B cell (primary cell): ENCODE data around the gene SFMBT2. TPM values are rescaled to one million over a fixed set of nuclear protein-coding genes. Genes with fewer than 3 reads are reported as not detected.

ENCODE experiments used
- ATAC-seq: fragments of 200-7000 bp; cut with Tn5 transposase; one replicate; pipeline ENCODE4 v1.10.0; 2021; ENCODE audit warnings: low read depth, mild to moderate bottlenecking, moderate number of reproducible peaks, moderate library complexity
- CTCF ChIA-PET: fragments of 350-600 bp; sonication (Branson Sonifier 250); formaldehyde crosslinking; loops from one replicate; lab custom pipeline; 2021; ENCODE audit warnings: antibody characterized with exemption, inconsistent platforms; lab: Charles Lee
- POLR2A ChIA-PET: fragments of 350-600 bp; sonication (Branson Sonifier 250); formaldehyde crosslinking; loops from one replicate; lab custom pipeline; 2021; ENCODE audit warnings: antibody characterized with exemption; lab: Charles Lee
- DNase-seq: peaks from one replicate; pipeline ENCODE4 v3.0.0; 2013
- H2AFZ ChIP-seq: 2 replicates; pipeline ENCODE4 v1.6.1; 2012; ENCODE audit warnings: mild to moderate bottlenecking, low read depth, low read length; ENCODE audit not compliant: insufficient read depth, poor library complexity, severe bottlenecking
- H3K27ac ChIP-seq, 2 donors: 1 replicate in 1 of 2; 2 replicates in 1 of 2; pipeline ENCODE4 v1.5.1; 2012 to 2013; ENCODE audit warnings: low read length in 2 of 2, mild to moderate bottlenecking in 2 of 2, moderate library complexity in 1 of 2
- H3K27me3 ChIP-seq, 4 experiments: fragments of 200-600 bp in 1 of 4; sonication (generic) in 1 of 4; replicated peaks in 1 of 4; 1 replicate in 2 of 4; 2 replicates in 2 of 4; pipeline versions ENCODE4 v1.6.1 to v1.7.0; 2013 to 2016; ENCODE audit warnings: low read length in 3 of 4, mild to moderate bottlenecking in 2 of 4, mixed read lengths in 1 of 4, moderate library complexity in 1 of 4; ENCODE audit not compliant: insufficient read depth in 4 of 4, control insufficient read depth in 3 of 4; ENCODE audit errors: control extremely low read depth in 1 of 4
- H3K36me3 ChIP-seq, 2 experiments: replicated peaks in 1 of 2; 1 replicate in 1 of 2; 2 replicates in 1 of 2; pipeline versions ENCODE4 v1.6.1 to v1.7.1; 2013; ENCODE audit warnings: low read length in 1 of 2; ENCODE audit not compliant: insufficient read depth in 2 of 2, control insufficient read depth in 1 of 2; ENCODE audit errors: control extremely low read depth in 1 of 2, extremely low read depth in 1 of 2
- H3K4me1 ChIP-seq, 2 donors: fragments of 200-600 bp in 1 of 2; sonication (generic) in 1 of 2; 1 replicate in 1 of 2; 2 replicates in 1 of 2; pipeline versions ENCODE4 v1.5.1 to v1.6.1; 2013 to 2017; ENCODE audit warnings: low read length in 2 of 2; ENCODE audit not compliant: control insufficient read depth in 2 of 2, insufficient read depth in 2 of 2
- H3K4me2 ChIP-seq: replicated peaks from 2 replicates; pipeline ENCODE3; 2012; ENCODE audit warnings: mild to moderate bottlenecking, low read depth, low read length; ENCODE audit not compliant: poor library complexity, severe bottlenecking
- H3K4me3 ChIP-seq, 5 experiments: fragments of 200-600 bp in 1 of 5; sonication (generic) in 1 of 5; 1 replicate in 3 of 5; 2 replicates in 2 of 5; pipeline versions ENCODE4 v1.5.1 to v1.7.0; 2011 to 2016; ENCODE audit warnings: low read length in 4 of 5, mild to moderate bottlenecking in 4 of 5, low read depth in 2 of 5, control low read depth in 1 of 5, moderate library complexity in 1 of 5; ENCODE audit not compliant: insufficient read depth in 1 of 5; ENCODE audit errors: control extremely low read depth in 1 of 5, extremely low read depth in 1 of 5
- H3K79me2 ChIP-seq: fragments of 200-600 bp; sonication (generic); one replicate; pipeline ENCODE4 v1.6.0; 2016; ENCODE audit warnings: low read length; ENCODE audit not compliant: control insufficient read depth, insufficient read depth
- H3K9ac ChIP-seq: fragments of 200-600 bp; sonication (generic); 2 replicates; pipeline ENCODE4 v1.6.1; 2017; ENCODE audit warnings: mild to moderate bottlenecking, low read length, moderate library complexity
- H3K9me3 ChIP-seq, 3 donors: one replicate each; pipeline versions ENCODE4 v1.6.1 to v1.7.1; 2013; ENCODE audit warnings: low read length in 2 of 3; ENCODE audit not compliant: control insufficient read depth in 2 of 3, insufficient read depth in 1 of 3; ENCODE audit errors: control extremely low read depth in 1 of 3
- H4K20me1 ChIP-seq: 2 replicates; pipeline ENCODE4 v1.6.0; 2012; ENCODE audit warnings: mild to moderate bottlenecking, low read length; ENCODE audit not compliant: insufficient read depth, control insufficient read depth, poor library complexity, severe bottlenecking
- H3K27ac Mint-ChIP-seq: one replicate; pipeline ENCODE4 v1.8.0; 2021; ENCODE audit warnings: mixed read lengths
- H3K27me3 Mint-ChIP-seq: one replicate; pipeline ENCODE4 v1.8.0; 2021; ENCODE audit warnings: mixed read lengths
- H3K4me1 Mint-ChIP-seq: one replicate; pipeline ENCODE4 v1.8.0; 2021; ENCODE audit warnings: mixed read lengths
- H3K4me3 Mint-ChIP-seq: one replicate; pipeline ENCODE4 v1.8.0; 2021; ENCODE audit warnings: mixed read lengths
- H3K9me3 Mint-ChIP-seq: one replicate; pipeline ENCODE4 v1.8.0; 2022; ENCODE audit warnings: mixed read lengths; ENCODE audit not compliant: insufficient read depth
- EZH2 ChIP-seq: IDR thresholded peaks from 2 replicates; pipeline ENCODE4 v1.6.1; 2012; ENCODE audit warnings: borderline replicate concordance, low read depth, mild to moderate bottlenecking, moderate library complexity, low read length; ENCODE audit not compliant: insufficient read depth, poor library complexity, severe bottlenecking
- WGBS: methylation state at CpG from one replicate; pipeline ENCODE4 v1.1.5; 2013; ENCODE audit warnings: missing lambda C conversion rate; ENCODE audit not compliant: insufficient coverage; 5-methylcytosine and 5-hydroxymethylcytosine counted together
- intact Hi-C: fragments of 100-400 bp; cut with micrococcal nuclease; formaldehyde crosslinking; loops from one replicate; pipeline ENCODE4 v1.10.0; 2022
- polyA plus RNA-seq: library from polyadenylated mRNA; depleted of rRNA; stranded (reverse); fragments of >200 nt; gene quantifications from 2 replicates; pipeline ENCODE4 v1.2.3, GENCODE V29; 2012
- total RNA-seq, 2 donors: library from RNA; stranded (reverse); fragments of 120-200 nt in 1 of 2; gene quantifications; 1 replicate in 1 of 2; 2 replicates in 1 of 2; pipeline versions ENCODE4 v1.2.3 to v1.2.4, GENCODE V29; 2013 to 2022
- TF ChIP-seq, protein P1 (sequence below): fragments of 200-600 bp; IDR thresholded peaks from one replicate; pipeline ENCODE4 v1.8.0; 2022; ENCODE audit warnings: antibody characterized with exemption, mild to moderate bottlenecking

Gene SFMBT2
- total and polyA plus RNA-seq, 2 donors (not counting 1 experiment from before 2014, with no cell fraction given): 2.3 to 24.0 TPM

DNA sequence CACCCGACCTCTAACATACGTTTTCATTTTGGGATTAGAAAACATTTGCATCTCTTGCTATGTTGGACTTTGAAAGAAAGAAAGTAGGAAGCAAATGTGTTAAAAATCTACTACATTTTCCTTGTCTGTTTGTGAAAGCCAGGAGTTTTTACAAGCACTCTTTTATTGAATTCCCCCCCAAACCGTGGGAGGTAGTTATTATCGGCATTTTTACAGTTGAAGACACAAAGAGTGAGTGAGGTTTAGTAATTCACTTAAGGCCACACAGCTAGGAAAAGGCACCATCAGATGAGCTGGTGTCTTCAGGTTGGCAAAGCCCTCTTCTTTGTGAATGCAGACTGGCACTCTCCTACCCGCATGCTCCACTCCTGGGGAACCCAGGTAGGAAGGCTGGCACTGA is 23.5 kb upstream of the SFMBT2 start:
- no peaks in the 10 kb centered on the region for H3K36me3 ChIP-seq
- no peak overlapping the region for H3K9ac ChIP-seq
- H3K79me2 ChIP-seq: no peaks in the 10 kb centered on the region
- peaks cover 6 to 13% of the 10 kb centered on the region in 2 donors for H3K4me1 ChIP-seq
- TF ChIP-seq, protein P1, sequence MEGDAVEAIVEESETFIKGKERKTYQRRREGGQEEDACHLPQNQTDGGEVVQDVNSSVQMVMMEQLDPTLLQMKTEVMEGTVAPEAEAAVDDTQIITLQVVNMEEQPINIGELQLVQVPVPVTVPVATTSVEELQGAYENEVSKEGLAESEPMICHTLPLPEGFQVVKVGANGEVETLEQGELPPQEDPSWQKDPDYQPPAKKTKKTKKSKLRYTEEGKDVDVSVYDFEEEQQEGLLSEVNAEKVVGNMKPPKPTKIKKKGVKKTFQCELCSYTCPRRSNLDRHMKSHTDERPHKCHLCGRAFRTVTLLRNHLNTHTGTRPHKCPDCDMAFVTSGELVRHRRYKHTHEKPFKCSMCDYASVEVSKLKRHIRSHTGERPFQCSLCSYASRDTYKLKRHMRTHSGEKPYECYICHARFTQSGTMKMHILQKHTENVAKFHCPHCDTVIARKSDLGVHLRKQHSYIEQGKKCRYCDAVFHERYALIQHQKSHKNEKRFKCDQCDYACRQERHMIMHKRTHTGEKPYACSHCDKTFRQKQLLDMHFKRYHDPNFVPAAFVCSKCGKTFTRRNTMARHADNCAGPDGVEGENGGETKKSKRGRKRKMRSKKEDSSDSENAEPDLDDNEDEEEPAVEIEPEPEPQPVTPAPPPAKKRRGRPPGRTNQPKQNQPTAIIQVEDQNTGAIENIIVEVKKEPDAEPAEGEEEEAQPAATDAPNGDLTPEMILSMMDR: no peak
- no peak for TF ChIP-seq EZH2
- no peaks in the 10 kb centered on the region for H3K9me3 ChIP-seq
- DNase-seq (no peak), ATAC-seq (no peak)
- H2AFZ ChIP-seq: no peak overlapping the region
- H3K4me3 ChIP-seq: no peak overlapping the region
- ChIA-PET POLR2A (no interaction called here), CTCF (no interaction called here)
- Mint-ChIP-seq H3K9me3 (no peaks in the 10 kb centered on the region), H3K27ac (no peak overlapping the region), H3K4me3 (no peak overlapping the region), H3K27me3 (peaks cover 12% of the 10 kb centered on the region), H3K4me1 (peaks cover 11% of the 10 kb centered on the region)
- peaks cover 0 to 9% (median 7%) of the 10 kb centered on the region in 4 experiments for H3K27me3 ChIP-seq
- H4K20me1 ChIP-seq: no peaks in the 10 kb centered on the region
- intact Hi-C loops: no loop called here
- H3K4me2 ChIP-seq: no peak overlapping the region
- 100% methylated on average over 1 of the region's 5 CpGs for WGBS
- H3K27ac ChIP-seq: no peak overlapping the region

DNA sequence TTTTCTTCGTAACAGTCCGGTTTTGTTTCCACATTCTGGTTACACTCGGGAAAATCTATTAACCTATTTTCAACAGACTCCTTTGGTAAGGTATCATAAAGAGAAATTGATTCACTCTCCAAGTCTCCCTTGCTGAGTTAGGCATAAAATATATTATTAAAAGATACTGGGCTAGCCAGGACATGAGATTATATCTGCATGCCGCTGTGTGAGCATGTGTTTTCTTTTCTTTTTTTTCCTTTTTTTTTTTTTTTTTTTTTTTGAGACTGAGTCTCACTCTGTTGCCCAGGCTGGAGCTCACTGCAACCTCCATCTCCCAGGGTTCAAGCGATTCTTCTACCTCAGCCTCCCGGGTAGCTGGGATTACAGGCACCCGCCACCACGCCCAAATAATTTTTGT is 23.0 kb upstream of the SFMBT2 start:
- Histone ChIP-seq H3K4me1 (peaks cover 6 to 11% of the 10 kb centered on the region in 2 donors), H3K9me3 (no peaks in the 10 kb centered on the region), H3K4me2 (no peak overlapping the region), H3K79me2 (no peaks in the 10 kb centered on the region), H3K27ac (no peak overlapping the region), H2AFZ (no peak overlapping the region), H4K20me1 (no peaks in the 10 kb centered on the region), H3K36me3 (no peaks in the 10 kb centered on the region), H3K27me3 (peaks cover 0 to 7% (median 3%) of the 10 kb centered on the region in 4 experiments), H3K9ac (no peak overlapping the region), H3K4me3 (no peak overlapping the region)
- CTCF ChIA-PET: no interaction called here
- Mint-ChIP-seq H3K9me3 (no peaks in the 10 kb centered on the region), H3K4me1 (peaks cover 11% of the 10 kb centered on the region), H3K27ac (no peak overlapping the region), H3K4me3 (no peak overlapping the region), H3K27me3 (peaks cover 10% of the 10 kb centered on the region)
- DNase-seq (no peak), ATAC-seq (no peak)
- POLR2A ChIA-PET: no interaction called here
- intact Hi-C loops: no loop called here
- no CpG with 5 or more reads among the region's 8 CpGs for WGBS
- TF ChIP-seq, protein P1: no peak
- no peak for TF ChIP-seq EZH2
